HG03108 (cell line): ENCODE data around the gene BNC1.
"Not testable (repeated sequence)": the region's sequence is repeated elsewhere in the genome, so short reads cannot be mapped to it uniquely, and the experiment has no call there.

Source experiments
- ATAC-seq: cut with Tn5 transposase; IDR thresholded peaks from one replicate; pipeline ENCODE4 v1.9.1; 2021; ENCODE audit warnings: moderate library complexity; ENCODE audit not compliant: unreplicated experiment

Gene BNC1

GRCh38 chr15:83299462-83299861 is 15.0 kb upstream of the BNC1 start:
- ATAC-seq, result no peak

- no peak for ATAC-seq
Observed at GRCh38 chr15:83295417-83295816, 11.0 kb upstream of the BNC1 start.

DNA sequence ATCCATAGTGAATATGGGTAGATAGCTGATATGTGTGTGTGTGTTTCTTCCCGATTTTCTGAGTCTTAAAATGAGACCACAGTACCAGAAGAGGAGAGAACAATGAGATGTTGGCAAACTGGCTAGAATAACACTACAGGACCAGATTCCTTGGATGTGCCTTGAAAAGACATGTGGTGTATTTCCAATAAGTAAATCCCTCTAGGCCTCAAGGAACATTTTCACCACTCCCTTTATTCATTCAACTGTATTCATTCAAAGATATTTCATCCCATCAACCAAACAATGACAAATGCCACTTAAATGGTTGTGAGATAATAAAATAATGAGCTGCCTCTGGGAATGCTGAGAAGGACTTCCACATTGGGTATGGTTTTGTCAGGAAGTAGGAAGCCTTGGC is 8.7 kb upstream of the BNC1 start:
- no peak for ATAC-seq

GRCh38 chr15:83292317-83292716 is 7.9 kb upstream of the BNC1 start:
- no peak for ATAC-seq

- ATAC-seq, result no peak
Observed at GRCh38 chr15:83290236-83290635, 5.8 kb upstream of the BNC1 start.

GRCh38 chr15:83289160-83289559 is 4.7 kb upstream of the BNC1 start:
- ATAC-seq, result no peak

- no peak for ATAC-seq
Observed at GRCh38 chr15:83288381-83288801, 3.9 kb upstream of the BNC1 start.

DNA sequence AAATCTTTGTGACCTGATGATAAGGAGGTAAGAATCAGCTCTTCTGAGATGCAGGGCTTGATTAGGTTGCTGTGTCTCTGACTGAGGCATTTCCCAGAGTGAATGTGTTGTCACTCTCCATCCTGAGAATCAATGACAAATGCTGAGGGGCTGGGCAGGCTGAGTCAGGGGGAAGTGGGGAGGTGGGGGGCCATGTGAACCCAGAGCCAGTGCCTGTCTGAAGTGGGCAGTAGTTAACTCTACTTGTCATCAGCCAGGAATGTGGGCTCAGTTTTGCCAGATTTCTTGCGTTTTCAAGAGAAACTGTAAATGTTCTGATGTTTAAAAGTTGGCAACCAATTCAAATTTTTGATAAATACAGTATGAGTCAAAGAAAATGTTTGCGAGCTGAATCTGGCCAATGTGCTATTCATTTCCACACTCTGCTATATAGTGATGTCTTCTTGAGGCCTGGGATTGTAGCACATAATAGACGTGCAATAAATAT is 3.1 kb upstream of the BNC1 start:
- no peak for ATAC-seq

- no peak for ATAC-seq
Observed at GRCh38 chr15:83285979-83286553, 1.6 kb upstream of the BNC1 start.

- ATAC-seq, result no peak
Observed at GRCh38 chr15:83285284-83285978, 967 bp upstream of the BNC1 start.

- no peak for ATAC-seq
Observed at GRCh38 chr15:83283813-83284558, 478 bp downstream of the BNC1 start.

DNA sequence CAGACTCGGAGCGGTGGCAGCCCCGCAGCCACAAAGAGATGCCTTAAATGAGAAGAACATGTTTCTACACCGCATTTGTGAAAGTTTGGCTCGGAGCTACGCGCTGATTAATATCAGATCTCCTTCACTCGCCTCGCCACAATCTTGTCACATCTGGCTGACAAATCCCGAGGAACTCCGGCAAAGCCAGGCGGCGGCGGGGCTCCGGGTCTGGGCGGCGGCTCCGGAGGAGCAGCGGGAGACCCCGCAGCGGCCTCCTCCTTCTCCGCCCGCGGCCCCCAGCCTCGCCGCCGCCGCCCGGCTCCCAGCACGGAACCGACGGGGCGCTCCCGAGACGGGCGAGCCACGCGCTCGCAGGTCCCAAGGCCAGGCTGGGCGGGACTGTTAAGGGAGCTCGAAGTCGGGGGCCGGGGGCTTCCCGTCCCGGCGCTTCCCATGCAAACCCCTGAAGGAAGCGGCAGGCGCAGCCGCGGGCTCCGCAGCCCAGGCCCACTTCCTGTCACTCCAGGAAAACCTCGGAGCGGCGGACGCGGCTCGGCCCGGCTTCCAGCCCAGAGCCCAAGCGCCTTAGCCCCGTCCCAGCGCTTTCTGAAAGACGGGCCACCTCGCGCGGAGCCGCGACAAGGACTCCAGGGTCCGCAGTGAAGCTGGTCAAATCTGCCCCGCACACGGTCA is 1.2 kb downstream of the BNC1 start:
- ATAC-seq, result no peak

GRCh38 chr15:83282776-83283137 is 1.7 kb downstream of the BNC1 start:
- no peak for ATAC-seq

DNA sequence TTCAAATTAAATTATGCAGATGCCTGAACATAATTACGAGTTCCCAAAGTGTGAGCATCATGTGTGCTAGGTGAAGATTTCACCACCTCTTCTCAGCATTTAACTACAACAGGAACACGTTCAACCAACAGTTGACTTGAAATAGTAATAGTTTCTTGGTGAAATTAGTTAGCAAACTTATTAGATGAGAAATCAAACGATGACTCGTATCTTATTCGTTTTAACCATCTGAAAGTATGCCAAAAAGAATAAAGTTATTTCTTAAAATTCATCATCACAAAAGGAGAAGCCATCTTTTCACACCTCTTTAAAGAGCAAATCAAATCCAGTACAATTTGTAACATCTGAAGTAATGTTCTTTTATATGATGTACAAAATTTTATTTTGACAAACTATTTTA is 2.3 kb downstream of the BNC1 start:
- ATAC-seq, result no peak

DNA sequence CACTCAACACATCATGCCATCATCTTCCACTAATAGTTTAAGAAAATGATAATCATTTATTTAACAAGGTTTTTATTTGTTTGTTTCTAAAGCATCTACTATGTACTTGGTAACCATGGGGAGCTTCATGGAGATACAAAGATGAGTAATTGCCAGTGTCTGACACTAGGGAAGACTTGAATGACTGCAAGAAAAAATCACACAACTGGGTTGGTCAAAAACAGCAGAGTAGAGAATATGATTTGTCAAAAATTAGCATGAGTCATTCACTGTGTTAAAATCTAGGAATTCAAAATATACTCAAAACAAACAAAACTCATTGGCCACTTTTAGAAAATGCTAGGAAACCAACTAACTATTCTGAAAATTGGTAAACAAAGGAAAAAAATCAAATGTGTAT is 6.3 kb downstream of the BNC1 start:
- ATAC-seq, result no peak

GRCh38 chr15:83276661-83277060 is 7.8 kb downstream of the BNC1 start:
- no peak for ATAC-seq

- no peak for ATAC-seq
Observed at GRCh38 chr15:83275412-83275811, 9.1 kb downstream of the BNC1 start.

GRCh38 chr15:83270176-83270575 is 14.3 kb downstream of the BNC1 start:
- ATAC-seq, result no peak

- ATAC-seq, result no peak
Observed at GRCh38 chr15:83268147-83268546, 16.3 kb downstream of the BNC1 start.

DNA sequence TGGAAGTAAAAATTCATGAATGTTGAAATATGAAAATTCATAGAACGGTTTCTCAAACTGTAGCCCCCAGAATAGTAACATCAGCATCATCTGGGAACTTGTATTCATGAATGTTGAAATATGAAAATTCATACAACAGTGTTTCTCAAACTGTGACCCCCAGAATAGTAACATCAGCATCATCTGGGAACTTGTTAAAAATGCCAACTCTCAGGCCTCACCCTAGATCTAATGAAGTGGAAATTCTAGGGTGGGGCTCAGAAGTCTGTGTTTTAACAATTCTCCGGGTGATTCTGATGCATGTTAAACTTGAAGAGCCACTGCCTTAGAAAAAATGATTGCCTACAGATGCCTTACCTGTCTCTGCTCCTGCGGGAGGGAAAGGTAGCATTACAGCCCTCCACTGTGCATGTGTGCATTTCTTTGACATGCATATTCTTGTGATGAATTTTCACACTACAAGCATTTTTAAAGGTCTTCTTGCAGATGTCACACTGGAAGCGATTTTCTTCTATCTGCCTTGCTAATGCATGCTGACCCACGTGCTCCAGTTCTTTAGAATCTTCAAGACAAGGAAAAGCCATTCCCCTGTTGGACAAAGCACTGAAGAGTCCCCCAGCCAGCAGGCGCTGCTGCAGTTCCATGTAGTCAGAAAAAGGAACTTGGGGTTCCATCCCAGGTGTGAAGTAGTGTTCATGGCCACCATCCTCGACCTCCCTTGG is 21.7 kb downstream of the BNC1 start:
- ATAC-seq, result no peak

DNA sequence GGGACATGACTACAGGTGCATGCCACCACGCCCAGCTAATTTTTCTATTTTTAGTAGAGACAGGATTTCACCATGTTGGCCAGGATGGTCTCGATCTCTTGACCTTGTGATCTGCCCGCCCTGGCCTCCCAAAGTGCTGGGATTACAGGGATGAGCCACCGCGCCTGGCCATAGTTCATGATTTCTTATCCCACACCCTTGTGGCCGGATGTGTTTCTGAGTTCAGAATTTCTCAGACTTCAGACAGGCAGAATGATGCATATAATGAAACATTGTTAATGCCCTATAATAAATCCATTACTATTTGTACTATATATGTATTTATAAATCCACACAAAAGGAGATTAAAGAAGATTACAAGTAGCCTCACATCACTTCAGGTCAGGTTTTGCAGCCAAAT is 22.3 kb downstream of the BNC1 start:
- ATAC-seq, result not testable (repeated sequence)
